NCI-H2171 (cell line): ENCODE measurements around the gene INVS.
"Not testable (repeated sequence)": the region's sequence is repeated elsewhere in the genome, so short reads cannot be mapped to it uniquely, and the experiment has no call there.

Experiments used
- DNase-seq: peaks from one replicate; lab custom pipeline; 2025; lab: John Stamatoyannopoulos, UW

The INVS gene

DNA sequence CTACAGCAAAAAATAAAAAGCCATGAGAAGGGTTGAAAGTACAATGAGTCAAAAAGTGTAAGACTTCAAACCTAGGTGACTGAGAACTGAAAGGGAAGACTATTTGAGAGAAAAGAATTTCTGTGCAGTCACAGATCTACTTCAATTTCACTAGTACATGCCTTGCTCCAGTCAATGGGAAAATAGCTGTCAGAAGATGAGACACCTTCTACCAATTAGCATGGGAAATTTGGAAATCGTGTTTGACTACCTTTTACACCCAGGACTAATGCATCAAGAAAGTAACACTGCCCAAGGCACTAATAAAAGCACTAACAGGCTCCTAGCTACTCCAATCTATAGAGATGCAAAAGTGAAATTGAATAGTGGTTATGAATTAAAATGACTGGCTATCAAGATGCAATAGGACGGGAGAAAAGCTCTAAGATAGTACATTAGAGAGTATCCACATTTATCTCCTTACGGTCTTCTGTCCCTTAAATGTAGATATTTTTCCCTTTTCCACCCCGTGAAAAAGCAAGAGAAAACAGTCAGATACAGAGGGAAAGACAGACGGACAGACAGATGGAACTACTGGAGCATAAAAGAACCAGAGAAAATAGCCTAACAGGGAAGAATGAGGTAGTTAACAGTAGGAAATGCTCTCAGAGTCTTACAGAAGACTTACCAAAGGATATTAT lies 15.5 kb upstream of the INVS start:
- no peak for DNase-seq

DNA sequence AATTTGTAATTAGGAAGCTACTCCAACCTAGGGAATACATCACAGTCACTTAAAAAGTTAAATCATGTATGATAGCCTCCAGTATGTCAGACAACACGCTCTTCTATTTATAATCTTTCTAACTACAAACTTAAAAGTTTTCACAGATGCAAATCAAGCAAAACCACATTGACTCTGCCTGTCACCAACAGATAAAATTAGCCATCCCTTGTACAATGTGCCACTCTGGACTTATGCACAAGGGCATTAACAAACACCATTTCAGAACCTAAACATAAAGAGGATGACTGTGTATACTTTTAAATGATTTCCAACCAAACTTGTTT lies 15.0 kb upstream of the INVS start:
- DNase-seq: no peak

DNA sequence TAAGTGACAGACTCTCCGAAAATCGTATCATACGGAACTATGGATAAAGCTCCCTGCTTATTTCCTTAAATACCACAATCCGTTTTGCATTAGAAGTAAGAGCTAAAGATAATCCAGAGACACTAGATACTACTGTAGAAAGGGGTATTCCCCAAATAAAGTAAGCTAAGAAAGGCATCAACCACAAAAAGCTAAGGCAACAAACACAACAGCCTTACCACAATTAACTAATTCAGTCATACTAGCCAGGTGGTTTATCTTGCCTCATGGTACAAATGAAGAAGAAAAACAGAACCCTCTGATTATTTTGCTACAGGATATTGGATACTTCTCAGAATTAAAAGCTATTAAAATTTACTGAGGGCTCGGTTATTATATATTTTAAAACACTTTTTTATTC lies 14.3 kb upstream of the INVS start:
- no peak for DNase-seq

DNA sequence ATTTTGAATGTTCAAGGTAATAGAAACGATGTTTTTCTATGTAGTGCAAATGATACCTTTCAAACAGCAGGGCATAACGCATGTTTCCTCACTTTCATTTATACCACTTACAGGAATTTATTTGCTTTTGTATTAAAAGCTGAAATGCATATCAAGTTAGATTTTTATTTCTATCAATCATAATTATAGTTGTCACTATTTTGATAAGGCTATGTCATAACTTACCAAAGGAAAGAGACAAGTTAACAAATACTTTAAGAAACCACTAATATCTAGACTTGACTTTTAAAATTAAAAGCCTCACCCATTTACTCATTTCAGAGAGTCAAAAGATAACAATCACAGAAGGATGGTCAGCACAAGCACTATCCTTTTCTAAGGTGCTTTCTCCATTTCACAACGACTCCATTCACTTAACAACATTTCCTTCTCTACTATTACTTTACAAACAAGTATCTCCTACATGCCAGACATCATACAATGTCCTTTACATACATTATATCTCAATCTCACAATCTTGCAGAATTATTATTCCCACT lies 12.9 kb upstream of the INVS start:
- DNase-seq: no peak

DNA sequence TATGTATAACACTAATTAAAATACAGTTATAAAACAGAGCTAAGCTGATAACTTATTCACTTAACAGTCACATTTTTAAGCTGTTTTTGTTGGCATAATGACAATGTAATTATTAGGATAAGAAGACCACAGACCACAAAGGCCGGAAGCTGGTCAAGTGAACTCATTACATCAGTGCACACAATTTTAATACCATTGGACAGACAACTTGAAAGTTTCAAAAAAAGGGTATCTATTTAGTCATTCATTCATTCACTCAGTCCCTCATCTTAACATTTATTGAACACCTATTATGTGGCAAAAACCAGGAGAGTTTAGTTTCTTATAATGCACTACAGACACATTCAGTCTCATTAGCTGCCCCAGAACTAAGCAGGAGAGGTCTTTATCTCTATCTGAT lies 11.8 kb upstream of the INVS start:
- no peak for DNase-seq

DNA sequence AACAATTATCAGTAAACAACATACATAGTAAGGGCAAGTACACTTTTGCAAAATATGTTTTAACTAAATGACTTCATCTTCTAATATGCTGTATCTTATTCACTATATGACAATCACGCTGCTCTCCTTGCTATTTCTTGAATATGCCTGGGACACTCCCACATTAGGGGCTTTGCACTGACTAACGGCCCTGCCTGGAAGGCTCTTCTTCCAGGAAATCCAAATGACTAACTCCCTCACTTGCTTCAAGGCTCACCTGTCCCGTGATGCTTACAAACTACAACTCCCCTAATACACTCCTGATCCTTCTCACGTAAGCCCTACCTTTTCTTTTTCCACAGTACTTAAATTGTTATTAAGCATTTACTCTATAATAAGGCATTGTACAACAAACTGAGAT lies 10.8 kb upstream of the INVS start:
- no peak for DNase-seq

DNA sequence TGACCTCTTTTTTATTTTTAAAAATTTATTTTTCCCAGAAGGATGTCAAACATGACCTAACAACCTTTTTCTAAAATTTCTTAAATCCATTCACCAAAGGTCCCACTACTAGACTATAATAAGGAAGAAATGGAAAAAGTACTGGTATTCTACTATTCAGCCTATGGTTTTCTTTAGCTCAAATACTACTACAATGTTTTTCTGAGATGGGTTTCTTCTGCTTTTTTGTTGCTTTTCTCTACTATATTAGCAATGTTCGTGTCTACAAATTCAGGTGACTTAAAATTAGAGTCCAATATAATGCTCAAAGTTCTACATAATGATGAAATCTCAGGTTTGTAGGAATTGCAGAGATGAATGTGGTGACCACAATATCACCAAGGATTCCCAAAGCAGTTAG lies 8.2 kb upstream of the INVS start:
- no peak for DNase-seq

DNA sequence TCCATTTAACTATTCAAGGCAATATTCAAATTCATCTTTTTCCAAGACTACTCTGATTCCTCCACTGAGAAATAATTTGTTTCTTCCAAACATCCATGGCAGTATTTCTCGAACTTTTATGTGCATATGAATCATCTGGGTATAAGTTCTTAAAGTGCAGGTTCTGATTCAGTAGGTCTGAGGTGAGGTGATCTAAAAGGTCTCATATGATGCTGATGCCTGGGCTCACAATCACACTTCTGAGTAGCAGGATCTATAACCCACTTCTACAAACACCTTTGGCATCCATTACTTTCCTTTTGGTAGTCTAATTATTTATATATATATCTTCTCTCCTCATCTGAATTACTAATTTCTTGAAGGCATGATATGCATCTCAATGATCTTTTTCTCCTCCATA lies 7.4 kb upstream of the INVS start:
- DNase-seq: no peak

DNA sequence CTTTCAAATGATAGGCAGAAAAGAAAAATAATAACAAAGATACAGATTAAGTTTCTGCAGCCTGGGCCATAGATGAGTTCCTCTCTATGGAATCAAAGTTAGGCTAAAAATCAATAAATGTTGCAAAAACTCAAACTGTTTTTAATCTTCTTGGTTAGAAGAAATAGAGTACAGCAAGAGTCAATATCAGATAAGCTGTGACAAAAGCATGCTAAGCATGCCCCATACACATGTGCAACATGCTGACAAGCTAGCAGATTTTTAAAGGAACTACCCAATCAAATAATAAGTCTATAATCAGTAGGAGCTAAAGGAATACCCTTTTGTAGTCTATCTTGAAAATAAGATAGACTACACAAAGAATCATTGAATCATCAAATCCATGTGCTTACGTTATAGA lies 7.0 kb upstream of the INVS start:
- no peak for DNase-seq

DNA sequence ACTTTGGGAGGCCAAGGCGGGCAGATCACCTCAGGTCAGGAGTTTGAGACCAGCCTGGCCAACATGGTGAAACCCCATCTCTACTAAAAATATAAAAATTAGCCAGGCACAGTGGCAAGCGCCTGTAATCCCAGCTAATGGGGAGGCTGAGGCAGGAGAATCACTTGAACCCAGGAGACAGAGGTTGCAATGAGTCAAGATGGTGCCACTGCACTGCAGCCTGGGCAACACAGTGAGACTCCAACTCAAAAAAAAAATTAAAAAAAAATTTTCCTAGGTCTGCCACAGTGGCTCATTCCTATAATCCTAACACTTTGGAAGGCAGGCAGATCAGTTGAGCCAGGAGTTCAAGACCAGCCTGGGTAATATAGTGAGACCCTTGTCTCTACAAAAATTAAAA lies 4.6 kb upstream of the INVS start:
- DNase-seq: not testable (repeated sequence)

DNA sequence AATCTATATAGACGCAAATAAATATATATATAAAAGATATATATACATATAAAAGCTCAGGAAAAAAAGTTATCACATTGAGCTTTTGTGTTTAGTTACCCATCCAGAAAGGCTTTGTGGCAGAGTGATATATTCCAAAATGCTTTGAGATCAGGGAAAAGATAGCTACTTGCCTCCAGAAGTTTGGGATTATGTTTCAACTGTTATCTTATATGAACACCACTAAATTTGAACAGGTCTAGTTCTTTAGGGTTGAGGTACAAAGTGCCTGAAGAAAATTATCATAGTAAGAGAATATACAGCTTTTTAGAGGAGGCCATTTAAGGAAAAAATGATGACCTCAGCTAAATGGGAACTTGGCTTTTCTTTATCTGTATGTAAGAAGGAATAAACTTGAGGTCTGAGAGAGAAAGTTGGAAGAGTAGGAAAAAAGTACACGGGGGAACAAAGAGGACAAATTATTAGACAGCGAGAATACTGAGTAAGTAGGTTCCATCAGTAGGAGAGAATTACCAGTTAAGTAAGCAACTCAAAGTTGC lies 2.6 kb upstream of the INVS start:
- no peak for DNase-seq

DNA sequence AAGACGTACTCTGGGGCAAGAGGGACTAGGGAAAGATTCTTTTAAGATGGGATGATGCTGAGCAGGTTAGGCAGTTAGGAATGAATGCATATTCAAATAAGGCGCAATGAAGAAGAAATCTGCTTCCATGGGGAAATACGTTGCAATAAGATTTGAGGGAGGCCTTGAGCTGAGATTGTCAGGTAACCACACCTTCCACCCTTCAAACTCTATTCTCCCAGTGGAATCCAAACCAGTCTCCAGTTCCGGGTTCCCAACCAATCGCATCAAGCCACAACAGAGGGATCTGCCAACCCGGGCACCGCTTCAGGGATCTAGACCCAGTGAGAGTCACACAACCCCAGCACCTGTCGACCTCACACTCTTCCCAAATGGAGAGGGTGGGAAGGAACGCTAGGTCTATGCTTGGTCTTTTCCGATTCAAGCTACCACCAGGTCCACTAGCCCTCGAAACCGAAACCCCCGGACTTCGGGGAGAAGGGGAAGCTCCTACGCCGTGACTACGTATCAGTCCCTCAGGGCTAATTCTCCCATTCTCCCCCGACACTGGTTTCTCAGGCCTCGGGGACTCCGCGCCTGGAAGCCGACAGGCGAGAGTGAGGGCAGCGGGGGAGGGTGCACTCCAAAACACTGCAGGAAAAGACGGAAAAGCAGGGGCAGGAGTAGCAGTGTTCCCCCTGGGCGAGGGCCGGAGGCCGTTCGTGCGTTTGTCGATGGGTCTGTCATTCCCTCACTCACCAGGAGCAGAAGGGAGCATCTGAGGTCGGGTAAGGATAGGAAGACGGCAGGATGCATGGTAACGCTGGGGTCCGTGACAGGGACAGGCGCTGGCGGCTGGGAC lies 777 bp upstream of the INVS start:
- DNase-seq: peak; percentile 68

DNA sequence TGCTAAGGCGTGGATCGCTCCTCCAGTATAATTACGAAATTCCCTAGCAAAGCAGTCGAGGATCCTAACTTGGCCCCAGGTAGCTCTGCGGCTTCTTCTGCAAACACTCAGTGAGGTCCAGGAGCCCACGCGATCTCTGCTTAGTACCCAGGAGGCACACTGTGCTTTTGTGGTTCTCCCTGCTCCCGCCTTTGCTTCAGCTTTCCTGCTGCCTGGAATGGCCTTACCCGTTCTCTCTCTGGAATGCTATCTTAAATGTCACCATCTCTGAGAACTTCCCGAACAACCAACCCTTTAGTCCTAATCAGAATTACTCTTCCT lies 639 bp downstream of the INVS start:
- no peak for DNase-seq

DNA sequence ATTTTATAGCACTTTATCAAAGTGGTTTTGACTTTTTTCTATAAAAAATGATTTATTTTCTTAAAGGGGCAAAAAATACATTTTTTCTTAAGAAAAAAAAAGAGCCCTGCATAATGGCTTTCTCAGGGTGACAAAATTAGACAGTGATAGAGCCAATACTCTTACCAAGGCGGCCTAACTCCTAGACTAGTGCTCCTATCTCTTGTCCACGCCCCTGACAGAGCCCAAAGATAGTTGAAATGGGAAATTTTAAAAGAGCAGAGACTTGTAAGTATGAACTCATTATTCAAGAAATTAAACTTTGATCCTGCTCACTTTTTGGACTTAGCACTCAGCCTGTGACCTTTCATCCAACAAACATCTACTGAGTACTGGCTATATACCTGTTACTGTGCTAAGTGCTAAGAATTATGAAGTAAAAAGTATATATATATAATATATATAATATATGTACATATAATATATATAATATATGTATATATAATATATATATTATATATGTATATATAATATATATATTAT lies 1.2 kb downstream of the INVS start:
- DNase-seq: no peak

DNA sequence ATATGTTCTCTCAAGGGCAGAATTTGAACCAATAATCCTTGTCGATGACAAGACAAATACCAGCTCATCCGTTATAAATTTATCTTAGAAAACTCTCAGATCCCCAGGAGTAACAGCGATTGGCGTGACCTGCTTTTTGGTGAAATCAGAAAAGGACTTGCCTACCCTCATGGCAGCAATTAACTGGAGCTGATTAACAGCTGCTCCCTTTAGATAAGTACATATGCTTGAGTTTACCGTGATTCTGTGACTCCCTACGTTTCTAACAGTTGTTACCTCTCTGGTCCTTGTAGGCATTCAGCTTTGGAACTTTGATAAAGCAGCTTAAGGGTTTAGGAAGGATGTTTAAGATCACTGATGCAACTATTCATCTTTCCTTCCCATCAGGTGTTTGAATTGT lies 2.6 kb downstream of the INVS start:
- DNase-seq: no peak

DNA sequence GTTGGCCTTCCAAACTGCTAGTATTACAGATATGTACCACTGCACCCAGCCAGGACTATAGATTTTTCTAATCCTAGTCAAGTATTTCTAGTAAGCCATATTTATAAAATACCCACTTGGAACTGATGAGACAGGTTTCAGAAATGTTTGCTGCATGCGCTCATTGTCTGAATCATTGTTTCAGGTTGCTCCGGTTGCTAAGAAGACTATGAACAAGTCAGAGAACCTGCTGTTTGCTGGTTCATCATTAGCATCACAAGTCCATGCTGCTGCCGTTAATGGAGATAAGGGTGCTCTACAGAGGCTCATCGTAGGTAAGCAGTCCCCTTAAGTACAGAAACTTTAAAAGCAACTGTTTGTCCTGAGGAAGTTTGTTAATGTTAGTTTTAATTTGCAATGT lies 5.3 kb downstream of the INVS start:
- no peak for DNase-seq

DNA sequence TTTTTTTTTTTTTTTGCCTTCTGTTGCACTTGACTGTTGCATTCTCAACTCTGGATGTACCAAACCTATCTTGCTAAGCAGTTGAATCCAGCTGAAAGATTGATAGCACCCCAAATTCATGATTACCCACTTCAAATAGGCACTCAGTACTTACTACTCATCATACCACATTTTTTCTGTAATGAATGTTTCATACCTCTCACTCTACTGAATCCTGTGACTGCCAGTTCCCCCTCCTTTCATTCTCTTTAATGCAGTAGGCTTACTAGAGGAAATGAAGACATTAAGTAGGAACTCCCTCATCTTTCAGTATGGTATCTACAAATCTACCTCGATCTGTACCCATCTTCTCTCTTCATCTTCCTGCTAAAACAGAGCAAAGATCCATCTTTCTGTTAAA lies 6.8 kb downstream of the INVS start:
- DNase-seq: no peak

DNA sequence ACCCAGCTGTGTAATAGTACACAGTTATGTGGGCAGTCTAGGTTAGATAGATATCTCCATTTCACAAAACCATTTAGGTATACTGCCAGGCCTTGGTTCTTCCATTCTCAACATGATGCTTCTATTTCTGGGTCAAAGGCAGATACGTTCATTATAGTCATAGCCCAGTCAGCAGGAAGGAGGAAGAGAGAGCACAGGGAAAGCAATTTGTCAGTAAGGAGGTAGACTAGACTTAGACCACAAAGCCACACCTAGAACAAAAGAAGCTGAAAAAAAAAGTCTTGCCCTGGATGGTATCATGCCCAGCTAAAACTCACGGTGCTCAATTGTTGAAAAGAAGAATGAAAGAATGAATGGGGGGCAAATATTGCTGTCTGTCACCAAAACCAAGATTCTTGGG lies 7.6 kb downstream of the INVS start:
- no peak for DNase-seq

DNA sequence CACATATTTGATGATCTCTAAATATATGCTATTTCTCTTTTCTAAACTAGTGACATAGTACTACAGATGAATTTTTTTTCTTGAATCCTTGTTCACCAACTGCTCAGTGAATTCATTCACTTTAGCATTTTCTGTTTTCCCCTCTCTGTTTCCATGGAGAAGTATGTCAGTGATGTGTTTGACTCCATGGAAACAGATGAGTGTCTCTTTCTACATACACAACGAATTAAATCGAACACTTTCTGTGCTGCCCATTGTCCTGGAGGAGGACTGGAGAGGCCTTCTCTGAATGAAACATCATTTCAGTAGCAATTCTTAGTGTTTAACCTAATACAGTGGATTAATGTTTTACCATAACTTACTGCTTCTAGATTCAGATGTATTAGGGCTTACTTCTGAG lies 9.5 kb downstream of the INVS start:
- no peak for DNase-seq

DNA sequence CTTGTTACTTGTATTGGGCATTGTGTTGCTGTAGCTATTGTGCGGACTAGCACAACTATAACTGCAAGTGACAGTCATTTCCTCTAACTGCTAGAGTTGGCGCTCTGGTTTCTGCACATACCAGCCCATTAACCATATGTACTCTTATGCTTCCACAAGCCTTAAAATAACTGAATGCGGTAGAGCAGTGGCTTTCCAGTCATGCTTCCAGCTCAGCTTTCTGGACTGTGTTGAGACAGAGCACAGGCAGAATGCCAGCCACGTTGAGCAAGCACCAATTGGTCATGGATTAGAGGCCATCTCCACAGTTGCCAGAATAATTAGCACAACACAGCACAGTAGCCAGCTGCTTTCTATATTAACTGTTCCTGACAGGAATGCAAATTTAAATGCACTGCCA lies 12.2 kb downstream of the INVS start:
- DNase-seq: no peak

DNA sequence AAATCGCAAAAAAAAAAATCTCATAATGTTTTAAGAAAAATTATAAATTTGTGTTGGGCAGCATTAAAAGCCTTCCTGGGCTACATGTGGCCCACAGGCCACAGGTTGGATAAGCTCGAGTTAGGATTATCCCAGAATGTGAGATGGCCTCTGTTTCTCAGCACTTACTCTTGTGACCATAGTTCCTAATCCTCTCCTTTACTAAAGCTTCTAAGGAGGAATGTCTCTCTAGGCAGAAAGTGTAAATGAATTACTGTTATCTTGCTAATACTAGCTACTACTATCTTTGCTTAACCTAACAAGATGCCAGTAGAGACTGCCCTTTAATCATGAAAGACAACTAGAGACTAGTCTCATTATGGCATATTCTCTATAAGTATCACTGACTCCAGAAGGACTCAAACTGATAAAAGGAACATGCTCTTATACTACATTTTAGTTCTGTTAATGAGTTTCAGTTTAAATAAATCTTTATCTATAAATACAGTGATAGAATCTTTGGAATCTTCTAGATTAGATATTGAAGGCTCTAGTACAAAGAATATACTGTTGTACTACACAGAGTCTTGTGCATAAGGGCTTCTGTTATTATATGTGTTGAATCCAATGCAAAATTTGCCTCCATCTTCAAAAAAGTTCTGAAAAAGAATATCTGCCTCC lies 13.8 kb downstream of the INVS start:
- DNase-seq: no peak

DNA sequence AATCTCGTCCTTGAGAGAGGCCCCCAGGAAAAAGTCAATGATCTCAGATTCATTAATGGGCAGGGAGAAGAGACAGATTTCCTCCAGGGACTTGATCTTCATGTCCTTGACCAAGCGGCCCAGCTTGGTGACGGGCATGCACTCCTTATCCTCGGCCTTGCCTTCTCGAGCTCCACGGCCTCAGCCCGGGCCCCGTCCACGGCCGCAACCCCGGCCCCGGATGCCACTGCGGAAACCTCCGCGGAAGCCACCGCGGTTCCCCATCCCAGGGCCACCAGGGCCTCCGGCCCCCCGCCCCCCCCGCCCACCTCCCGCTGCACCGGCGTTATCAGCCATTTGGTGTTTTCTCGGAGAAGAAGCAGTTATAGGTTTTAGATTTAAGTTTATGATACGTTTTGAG lies 18.3 kb downstream of the INVS start:
- DNase-seq: no peak

DNA sequence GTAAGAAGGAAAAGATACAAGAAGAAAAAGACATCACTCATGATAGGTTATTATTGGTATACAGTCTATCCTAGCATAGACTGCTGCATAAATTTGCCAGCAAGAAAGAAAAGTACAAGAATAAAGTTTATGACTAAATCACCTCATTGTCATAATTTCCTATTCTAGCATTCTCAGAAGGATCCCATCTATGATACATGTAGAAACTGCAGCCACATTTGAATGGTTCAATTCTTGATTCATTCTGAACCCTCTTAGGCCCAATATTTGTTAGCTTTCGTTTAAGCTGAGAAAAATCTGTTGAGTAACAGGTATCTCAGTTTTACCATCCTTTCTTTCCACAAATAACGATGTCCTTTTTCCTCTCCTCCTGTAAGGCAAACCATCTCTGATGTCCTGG lies 21.2 kb downstream of the INVS start:
- DNase-seq: no peak
